ENCODE results near the gene UBASH3A. TPM values are rescaled to one million over a fixed set of nuclear protein-coding genes. Genes with fewer than 3 reads are reported as not detected.

Gene UBASH3A
- polyA plus RNA-seq, 3 donors: 0.14 to 0.56 TPM; not detected in 1

GRCh38 chr21:42453224-42453985, 49.7 kb downstream of the UBASH3A start:
- no peak overlapping the region for H3K27ac ChIP-seq (ENCODE audit: low read depth, low read length)
- WGBS, 3 donors: 42 to 64% (median 46%) methylated on average over 18 of the region's 18 CpGs

GRCh38 chr21:42453986-42454570, 50.4 kb downstream of the UBASH3A start:
- H3K27ac ChIP-seq (ENCODE audit: low read depth, low read length): no peak overlapping the region
- WGBS, 3 donors: 63 to 70% (median 66%) methylated on average over 19 of the region's 19 CpGs

DNA sequence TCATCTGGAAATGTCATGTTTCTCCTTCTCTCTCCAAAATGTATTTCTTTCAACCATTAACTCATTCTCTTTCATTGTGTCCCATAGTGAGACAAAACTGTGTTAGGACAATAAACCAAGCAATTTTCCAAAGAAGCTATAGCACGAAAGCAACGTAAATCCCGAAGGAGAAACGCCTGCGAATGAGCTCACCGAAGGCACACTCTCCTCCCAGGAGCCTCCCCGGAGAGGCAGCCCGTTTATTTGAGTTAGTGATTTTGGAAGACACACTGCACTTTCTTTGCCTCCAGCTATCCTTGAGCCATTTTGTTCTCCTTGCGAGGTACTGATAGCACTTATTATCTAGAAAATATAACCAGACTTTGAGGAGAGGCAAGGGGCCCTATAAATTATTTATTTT, 51.1 kb downstream of the UBASH3A start:
- no peak overlapping the region for H3K27ac ChIP-seq (ENCODE audit: low read depth, low read length)
- 64 to 81% (median 64%) methylated on average over 9 of the region's 9 CpGs for WGBS, 3 donors

GRCh38 chr21:42455196-42455595, 51.5 kb downstream of the UBASH3A start:
- H3K27ac ChIP-seq (ENCODE audit: low read depth, low read length): no peak overlapping the region
- 51 to 88% (median 52%) methylated on average over 9 of the region's 9 CpGs for WGBS, 3 donors

GRCh38 chr21:42455754-42456440, 52.2 kb downstream of the UBASH3A start:
- no peak overlapping the region for H3K27ac ChIP-seq (ENCODE audit: low read depth, low read length)
- WGBS, 3 donors: 80 to 89% (median 88%) methylated on average over 10 of the region's 10 CpGs

DNA sequence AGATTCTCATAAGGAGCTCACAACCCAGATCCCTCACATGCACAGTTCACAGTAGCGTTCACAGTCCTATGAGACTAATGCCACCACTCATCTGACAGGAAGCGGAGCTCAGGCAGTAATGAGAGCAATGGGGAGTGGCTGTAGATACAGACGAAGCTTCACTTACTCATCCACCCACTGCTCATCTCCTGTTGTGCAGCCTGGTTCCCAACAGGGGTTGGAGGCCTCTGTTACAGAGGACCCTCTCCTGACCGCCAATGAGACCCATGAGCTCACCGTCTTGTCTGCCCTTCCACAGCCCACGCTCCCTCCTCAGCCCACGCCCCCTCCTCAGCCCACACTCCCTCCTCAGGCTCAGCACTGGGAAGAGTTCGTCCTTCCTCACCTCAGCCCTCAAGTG, 52.8 kb downstream of the UBASH3A start:
- H3K27ac ChIP-seq (ENCODE audit: low read depth, low read length): no peak overlapping the region
- WGBS, 3 donors: 81 to 90% (median 85%) methylated on average over 8 of the region's 8 CpGs

GRCh38 chr21:42459082-42459460, 55.4 kb downstream of the UBASH3A start:
- whole genome bisulfite sequencing, 3 donors: 73 to 94% (median 89%) methylated on average over 1 of the region's 1 CpG
- no peak overlapping the region for H3K27ac ChIP-seq (ENCODE audit: low read depth, low read length)

DNA sequence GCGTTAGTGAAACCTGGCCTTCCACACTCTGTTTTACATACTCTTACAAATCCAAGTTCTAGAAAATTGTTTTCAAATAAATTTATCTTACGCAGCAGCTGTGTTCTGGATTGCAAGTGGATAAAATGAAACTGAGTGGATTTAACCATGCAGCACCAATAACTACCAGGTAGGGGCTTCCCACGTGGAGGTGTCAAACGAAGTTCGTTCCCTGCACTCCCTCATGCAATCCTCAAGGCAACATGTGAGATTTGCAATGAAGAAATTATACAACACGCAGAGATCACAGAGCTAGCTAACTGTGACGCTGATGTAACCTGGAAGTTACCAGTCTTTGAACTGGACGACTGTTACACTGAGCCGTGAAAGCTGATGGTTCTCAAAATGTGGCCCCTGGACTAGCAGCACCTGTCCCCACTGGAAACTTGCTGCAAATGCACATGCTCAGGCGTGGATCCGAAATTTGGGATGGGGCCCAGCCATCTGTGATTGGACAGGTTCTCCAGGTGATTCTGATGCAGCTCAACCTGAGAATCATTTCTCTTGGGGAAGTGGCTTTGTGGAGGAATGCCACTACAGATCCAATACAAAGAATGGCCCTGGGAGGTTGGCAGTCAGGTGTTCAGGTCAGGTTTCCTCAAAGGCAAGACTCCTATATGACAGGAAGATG, 56.0 kb downstream of the UBASH3A start:
- H3K27ac ChIP-seq (ENCODE audit: low read depth, low read length): no peak overlapping the region
- 79 to 82% (median 81%) methylated on average over 11 of the region's 11 CpGs for WGBS, 3 donors

GRCh38 chr21:42460391-42461184, 56.9 kb downstream of the UBASH3A start:
- 58 to 75% (median 60%) methylated on average over 14 of the region's 14 CpGs for WGBS, 3 donors
- no peak overlapping the region for H3K27ac ChIP-seq (ENCODE audit: low read depth, low read length)

DNA sequence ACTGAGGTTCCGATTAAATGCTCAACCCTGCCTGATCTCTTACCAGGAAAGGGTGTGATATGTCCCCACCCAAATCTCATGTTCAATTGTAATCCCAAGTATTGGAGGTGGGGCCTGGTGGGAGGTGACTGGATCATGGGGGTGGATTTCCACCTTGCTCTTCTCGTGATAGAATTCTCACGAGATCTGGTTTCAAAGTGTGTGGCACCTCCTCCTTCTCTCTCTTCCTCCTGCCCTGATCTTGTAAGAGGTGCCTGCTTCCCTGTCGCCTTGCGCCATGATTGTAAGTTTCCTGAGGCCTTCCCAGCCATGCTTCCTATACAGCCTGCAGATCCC, 57.5 kb downstream of the UBASH3A start:
- no peak overlapping the region for H3K27ac ChIP-seq (ENCODE audit: low read depth, low read length)
- WGBS, 3 donors: 76 to 85% (median 77%) methylated on average over 5 of the region's 5 CpGs

DNA sequence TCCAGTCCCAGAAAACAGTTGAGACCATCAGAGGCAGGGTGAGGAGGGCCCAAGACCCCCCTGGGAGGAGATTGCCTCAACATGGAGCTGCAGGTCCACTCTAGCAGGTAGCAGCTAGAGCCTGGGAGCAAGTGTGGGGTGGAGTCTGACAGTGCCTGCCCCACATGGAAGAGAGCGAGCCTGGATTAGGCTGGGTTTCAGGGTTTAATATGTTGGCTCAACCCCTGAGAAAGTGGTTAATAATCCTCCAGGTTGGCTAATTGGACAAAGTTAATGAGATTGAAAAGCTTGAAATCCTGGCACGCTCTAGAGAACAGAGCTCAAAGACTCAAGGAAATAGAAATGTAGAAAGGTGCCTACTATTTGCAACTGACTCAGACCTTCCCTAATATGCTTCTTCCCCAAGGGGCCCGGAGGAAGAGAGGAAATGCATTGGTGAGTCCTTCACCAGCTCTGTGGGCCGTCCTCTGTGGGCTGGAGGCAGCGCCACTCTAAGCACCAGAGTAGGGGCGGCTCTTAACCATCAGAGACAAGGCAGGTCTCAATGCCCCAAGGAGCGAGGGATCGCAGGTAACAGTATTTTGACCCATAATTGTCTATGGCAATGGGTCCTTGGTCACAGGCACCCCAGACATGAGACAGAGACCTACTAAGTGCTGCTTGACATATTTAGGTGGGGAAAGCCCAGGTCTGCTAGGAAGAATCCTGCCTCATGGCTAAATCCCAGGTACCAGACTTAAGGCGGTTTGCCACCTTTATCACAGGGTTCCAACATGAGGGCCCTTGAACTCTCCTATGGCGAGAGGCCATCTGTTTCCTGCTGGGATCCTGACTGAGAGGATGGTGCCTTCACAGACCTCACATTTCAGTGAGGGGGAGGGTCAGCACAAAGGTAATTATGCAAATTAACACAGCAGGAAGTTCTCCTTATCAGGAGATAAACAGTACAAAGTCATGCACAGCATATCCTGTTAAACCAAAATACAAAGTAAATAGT, 58.5 kb downstream of the UBASH3A start:
- WGBS, 3 donors: 62 to 72% (median 68%) methylated on average over 10 of the region's 10 CpGs
- no peak overlapping the region for H3K27ac ChIP-seq (ENCODE audit: low read depth, low read length)

DNA sequence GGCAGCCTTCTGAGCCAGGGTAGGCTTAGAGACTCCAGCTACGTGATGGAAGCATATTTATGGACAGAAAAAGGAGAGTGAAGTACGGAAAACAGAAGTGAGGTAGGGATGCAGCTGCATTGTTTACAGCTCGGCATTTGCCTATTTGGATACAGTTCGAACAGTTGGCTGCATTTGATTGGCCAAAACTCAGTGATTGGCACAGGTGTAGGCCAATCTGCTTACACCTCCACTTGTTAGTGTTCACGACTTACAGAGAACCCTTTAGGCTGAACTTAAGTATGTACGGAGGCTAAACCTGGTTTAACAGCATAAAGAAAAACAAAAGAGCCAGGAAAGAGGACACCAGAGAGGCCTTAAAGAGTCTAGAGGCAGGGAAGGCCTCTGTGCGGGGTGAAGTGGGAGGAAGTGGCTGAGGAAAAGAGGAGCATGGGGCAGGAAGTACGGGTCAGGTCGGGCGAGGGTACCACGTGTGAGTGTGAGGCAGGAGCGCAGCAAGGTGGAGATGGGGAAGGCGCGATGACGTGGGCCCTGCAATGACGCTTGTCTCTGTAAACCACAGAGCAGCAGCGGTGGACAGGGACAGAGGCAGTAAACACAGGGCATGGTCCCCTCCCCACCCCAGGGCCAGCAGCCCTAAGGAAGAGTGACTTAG, 60.3 kb downstream of the UBASH3A start:
- no peak overlapping the region for H3K27ac ChIP-seq (ENCODE audit: low read depth, low read length)
- WGBS, 3 donors: 57 to 88% (median 59%) methylated on average over 17 of the region's 17 CpGs

- H3K27ac ChIP-seq (ENCODE audit: low read depth, low read length): no peak overlapping the region
- WGBS, 3 donors: 30 to 36% (median 33%) methylated on average over 8 of the region's 8 CpGs
These were observed 61.5 kb downstream of the UBASH3A start for GRCh38 chr21:42465008-42465802.

- WGBS, 3 donors: 60 to 92% (median 68%) methylated on average over 3 of the region's 3 CpGs
- H3K27ac ChIP-seq (ENCODE audit: low read depth, low read length): no peak overlapping the region
These were observed 62.1 kb downstream of the UBASH3A start for GRCh38 chr21:42465803-42466127.

GRCh38 chr21:42466700-42467099, 63.0 kb downstream of the UBASH3A start:
- no peak overlapping the region for H3K27ac ChIP-seq (ENCODE audit: low read depth, low read length)
- 90 to 95% (median 91%) methylated on average over 10 of the region's 10 CpGs for WGBS, 3 donors

All from adipose tissue (tissue), 3 donors.